Psoas muscle (tissue), 8 donors: ENCODE results near the gene CAMSAP1. TPM values are rescaled to one million over a fixed set of nuclear protein-coding genes. Genes with fewer than 3 reads are reported as not detected.

Experiments used
- ATAC-seq, 4 donors: fragments of 200-7000 bp; cut with Tn5 transposase; one replicate each; pipeline ENCODE4 v1.9.1; 2020; ENCODE audit warnings: moderate library complexity in 3 of 4, mild to moderate bottlenecking in 2 of 4
- DNase-seq, 2 donors: peaks; one replicate each; pipeline ENCODE4 v3.0.0-alpha.2; 2020
- H3K27ac ChIP-seq: fragments of 200-600 bp; one replicate; pipeline ENCODE4 v1.8.0; 2022
- H3K27me3 ChIP-seq, 3 donors: fragments of 200-600 bp in 1 of 3; one replicate each; pipeline versions ENCODE4 v1.6.1 to v1.8.0; 2013 to 2022; ENCODE audit warnings: low read length in 2 of 3, mild to moderate bottlenecking in 2 of 3, moderate library complexity in 1 of 3; ENCODE audit not compliant: insufficient read depth in 3 of 3
- H3K36me3 ChIP-seq, 2 donors: fragments of 200-600 bp in 1 of 2; one replicate each; pipeline versions ENCODE4 v1.6.1 to v1.8.0; 2013 to 2022; ENCODE audit warnings: low read depth in 1 of 2, mild to moderate bottlenecking in 1 of 2, moderate library complexity in 1 of 2; ENCODE audit not compliant: insufficient read depth in 1 of 2
- H3K4me1 ChIP-seq: fragments of 200-600 bp; one replicate; pipeline ENCODE4 v1.8.0; 2022
- H3K4me3 ChIP-seq: fragments of 200-600 bp; one replicate; pipeline ENCODE4 v1.8.0; 2022; ENCODE audit warnings: mild to moderate bottlenecking
- H3K9me3 ChIP-seq: fragments of 200-600 bp; one replicate; pipeline ENCODE4 v1.8.0; 2022
- WGBS, 3 donors: extraction: QIAGEN DNeasy Blood & Tissue Kit; methylation state at CpG; one replicate each; pipeline versions ENCODE4 v1.1.6 to v1.1.7; 2013; 5-methylcytosine and 5-hydroxymethylcytosine counted together
- intact Hi-C, 2 donors: fragments of 100-400 bp; cut with DNase I; formaldehyde crosslinking; loops; one replicate each; pipeline versions ENCODE4 v1.11.0 to v1.14.2; 2022
- polyA plus RNA-seq, 3 donors: library from polyadenylated mRNA; stranded (reverse); fragments of 200-250 nt; gene quantifications; one replicate each; pipeline ENCODE4 v1.2.3, GENCODE V29; 2013
- total RNA-seq, 4 donors: library from RNA; stranded (reverse); fragmentation: NEBNext Ultra II Directional in 2 of 4; extraction: Animal tissue kit (Norgen Biotek cat#: 25700) in 2 of 4; gene quantifications; one replicate each; pipeline versions ENCODE4 v1.2.1 to v1.2.4, GENCODE V29; 2021 to 2023
- TF ChIP-seq, protein P1 (sequence below): fragments of 200-600 bp; IDR thresholded peaks from one replicate; pipeline ENCODE4 v1.8.0; 2022; ENCODE audit warnings: antibody characterized with exemption
- donor health status: healthy with polysubstance abuse.
- donor health status: DM: no; HTN: no; CAD: no; lungs with moderate emphysema.
- donor health status: Bipolar disorder and iron deficiency.
- donor health status: healthy.
- donor health status: DM: yes; HTN: yes; CAD: no.
- donor health status: DM: no; HTN: no; CAD: no.
- donor health status: DM: no; HTN: no; CAD: no.
- donor health status: DM: yes; HTN: yes; CAD: no.

The CAMSAP1 gene
- total and polyA plus RNA-seq, 7 donors = 21.3 to 51.5 (median 41.5) TPM

DNA sequence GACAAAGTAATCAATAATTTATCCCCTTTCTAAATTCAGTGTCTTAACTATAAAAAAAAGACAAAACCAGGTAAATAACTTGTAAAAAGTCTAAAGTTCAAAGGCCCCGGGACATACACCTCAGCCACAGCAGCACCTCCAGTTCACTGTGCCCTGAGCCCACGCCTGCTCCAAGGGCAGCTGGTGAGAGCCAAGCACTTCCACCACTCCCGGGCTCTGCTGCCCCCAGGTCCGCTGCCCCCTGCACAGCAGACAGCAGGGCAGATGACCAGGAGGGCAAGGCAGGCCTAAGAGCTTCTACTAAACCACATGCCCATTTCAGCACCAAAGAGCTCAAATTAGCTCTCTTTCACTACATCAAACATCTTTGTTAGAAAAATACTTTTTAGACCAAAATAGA lies 91.9 kb downstream of the CAMSAP1 start:
- DNase-seq = no peak
- 88 to 91% (median 89%) methylated on average over 4 of the region's 4 CpGs for WGBS, 3 donors
- no peaks in the 10 kb centered on the region for H3K27me3 ChIP-seq

DNA sequence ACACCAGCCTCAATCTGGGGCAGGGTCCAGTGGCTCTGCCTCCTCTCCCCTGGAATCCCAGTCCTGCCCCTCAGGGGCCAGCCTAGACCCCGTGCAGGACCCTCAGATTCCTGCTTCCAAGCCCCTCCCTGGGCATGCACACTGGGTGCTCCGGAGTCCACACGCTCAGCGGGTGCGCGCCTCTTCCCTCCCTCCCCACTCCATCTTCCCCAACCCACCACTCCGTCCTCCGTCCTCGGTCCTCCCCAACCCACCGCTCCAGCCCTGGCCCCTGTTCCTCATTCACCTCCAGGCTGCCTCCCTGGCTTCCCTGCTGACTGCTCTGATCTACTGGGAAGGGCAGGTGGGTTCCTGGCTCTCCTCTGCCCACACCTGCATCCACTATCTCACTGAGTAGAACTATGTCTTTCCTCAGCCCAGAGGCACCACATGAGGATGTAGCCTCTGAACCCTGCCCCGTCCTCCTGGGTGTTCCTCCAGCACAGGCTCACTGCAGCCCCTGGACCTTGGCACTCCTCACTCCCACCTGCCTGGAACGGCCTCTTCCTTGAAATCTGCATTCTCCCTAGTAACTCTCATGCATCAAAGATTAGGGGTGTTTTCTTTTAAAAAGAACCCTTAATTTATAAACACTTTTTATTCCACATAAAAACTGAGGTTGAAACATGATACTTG lies 92.8 kb downstream of the CAMSAP1 start:
- intact Hi-C loops = no loop called here
- H3K27me3 ChIP-seq = no peaks in the 10 kb centered on the region
- no peak overlapping the region for H3K4me3 ChIP-seq
- H3K27ac ChIP-seq = no peak overlapping the region
- WGBS, 3 donors = 94 to 96% (median 94%) methylated on average over 12 of the region's 12 CpGs
- TF ChIP-seq, protein P1, sequence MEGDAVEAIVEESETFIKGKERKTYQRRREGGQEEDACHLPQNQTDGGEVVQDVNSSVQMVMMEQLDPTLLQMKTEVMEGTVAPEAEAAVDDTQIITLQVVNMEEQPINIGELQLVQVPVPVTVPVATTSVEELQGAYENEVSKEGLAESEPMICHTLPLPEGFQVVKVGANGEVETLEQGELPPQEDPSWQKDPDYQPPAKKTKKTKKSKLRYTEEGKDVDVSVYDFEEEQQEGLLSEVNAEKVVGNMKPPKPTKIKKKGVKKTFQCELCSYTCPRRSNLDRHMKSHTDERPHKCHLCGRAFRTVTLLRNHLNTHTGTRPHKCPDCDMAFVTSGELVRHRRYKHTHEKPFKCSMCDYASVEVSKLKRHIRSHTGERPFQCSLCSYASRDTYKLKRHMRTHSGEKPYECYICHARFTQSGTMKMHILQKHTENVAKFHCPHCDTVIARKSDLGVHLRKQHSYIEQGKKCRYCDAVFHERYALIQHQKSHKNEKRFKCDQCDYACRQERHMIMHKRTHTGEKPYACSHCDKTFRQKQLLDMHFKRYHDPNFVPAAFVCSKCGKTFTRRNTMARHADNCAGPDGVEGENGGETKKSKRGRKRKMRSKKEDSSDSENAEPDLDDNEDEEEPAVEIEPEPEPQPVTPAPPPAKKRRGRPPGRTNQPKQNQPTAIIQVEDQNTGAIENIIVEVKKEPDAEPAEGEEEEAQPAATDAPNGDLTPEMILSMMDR = no peak
- H3K36me3 ChIP-seq = peaks cover 9 to 91% of the 10 kb centered on the region in 2 donors
- H3K9me3 ChIP-seq = no peaks in the 10 kb centered on the region
- H3K4me1 ChIP-seq = no peaks in the 10 kb centered on the region
- DNase-seq (no peak), ATAC-seq (no peak)

More for the DNA sequence above, 91.9 kb downstream of the CAMSAP1 start:
- Histone ChIP-seq H3K4me1 (no peaks in the 10 kb centered on the region), H3K36me3 (peaks cover 9 to 91% of the 10 kb centered on the region in 2 donors), H3K27ac (no peak overlapping the region), H3K9me3 (no peaks in the 10 kb centered on the region), H3K4me3 (no peak overlapping the region)
- TF ChIP-seq, protein P1 = no peak
- no peak for ATAC-seq
- intact Hi-C loops = no loop called here

DNA sequence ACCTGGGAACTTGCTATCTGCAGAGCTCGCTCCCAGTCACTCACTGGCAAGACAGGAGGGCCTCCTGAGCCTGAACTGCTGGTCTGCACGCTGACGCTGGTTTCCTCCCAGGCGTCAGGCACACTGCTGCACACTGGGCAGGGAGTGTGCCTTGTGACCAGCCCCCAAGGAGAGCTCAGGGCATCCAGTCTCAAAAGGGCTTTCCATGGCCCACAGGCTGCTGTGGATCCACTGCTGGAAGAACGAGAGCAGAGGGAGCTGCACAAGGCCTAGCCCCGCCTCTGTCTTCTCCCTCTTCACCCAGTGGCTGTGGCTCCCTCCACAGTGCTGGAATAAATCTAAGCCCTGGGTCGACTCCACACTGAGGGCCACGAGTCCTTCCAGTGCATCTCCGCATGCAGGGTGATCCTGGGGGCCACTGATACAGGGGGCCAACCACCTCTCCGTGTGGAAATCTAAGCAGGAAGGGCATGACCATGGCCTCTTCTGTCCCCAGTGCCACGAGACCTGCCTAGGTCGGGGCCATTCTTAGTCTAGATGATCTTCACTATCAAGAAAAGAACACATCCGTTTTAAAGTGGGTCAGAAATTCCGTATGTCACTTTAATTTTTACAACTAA lies 93.6 kb downstream of the CAMSAP1 start:
- DNase-seq = no peak
- Histone ChIP-seq H3K4me3 (no peak overlapping the region), H3K27me3 (no peaks in the 10 kb centered on the region), H3K27ac (no peak overlapping the region), H3K36me3 (peaks cover 9 to 94% of the 10 kb centered on the region in 2 donors), H3K9me3 (no peaks in the 10 kb centered on the region), H3K4me1 (no peaks in the 10 kb centered on the region)
- intact Hi-C loops = no loop called here
- 87 to 92% (median 89%) methylated on average over 14 of the region's 14 CpGs for WGBS, 3 donors
- no peak for ATAC-seq
- TF ChIP-seq, protein P1 = no peak

DNA sequence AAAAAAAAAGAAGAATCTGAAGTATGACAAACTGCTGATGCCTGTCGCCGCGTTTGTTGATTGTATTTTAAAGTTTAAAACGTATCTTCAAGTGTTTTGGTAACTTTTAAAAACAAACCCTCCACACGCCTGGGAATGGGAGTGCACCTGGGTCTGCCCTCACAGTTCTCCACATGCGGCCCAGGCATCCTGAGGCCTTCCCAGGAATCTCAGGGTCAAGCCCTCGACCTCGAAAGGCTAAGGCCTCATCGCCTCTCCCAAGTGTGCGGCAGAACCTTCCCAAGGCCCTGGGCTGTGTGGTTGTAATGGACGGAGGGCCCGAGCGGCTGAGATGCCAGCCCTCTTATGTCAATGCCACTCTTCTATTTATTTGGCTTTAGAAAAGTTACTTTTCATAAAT lies 94.4 kb downstream of the CAMSAP1 start:
- no peaks in the 10 kb centered on the region for H3K4me1 ChIP-seq
- ATAC-seq = no peak
- H3K27ac ChIP-seq = no peak overlapping the region
- H3K27me3 ChIP-seq = no peaks in the 10 kb centered on the region
- intact Hi-C loops = no loop called here
- no peak overlapping the region for H3K4me3 ChIP-seq
- TF ChIP-seq, protein P1 = no peak
- peaks cover 7 to 90% of the 10 kb centered on the region in 2 donors for H3K36me3 ChIP-seq
- WGBS, 3 donors = 95 to 99% (median 97%) methylated on average over 13 of the region's 13 CpGs
- DNase-seq = no peak
- no peaks in the 10 kb centered on the region for H3K9me3 ChIP-seq
